ENCODE data around the gene TC2N.
A peak's percentile ranks its signal among the peaks of the same experiment; 100 is the strongest.
"Not testable (repeated sequence)": the region's sequence is repeated elsewhere in the genome, so short reads cannot be mapped to it uniquely, and the experiment has no call there.

The TC2N gene

DNA sequence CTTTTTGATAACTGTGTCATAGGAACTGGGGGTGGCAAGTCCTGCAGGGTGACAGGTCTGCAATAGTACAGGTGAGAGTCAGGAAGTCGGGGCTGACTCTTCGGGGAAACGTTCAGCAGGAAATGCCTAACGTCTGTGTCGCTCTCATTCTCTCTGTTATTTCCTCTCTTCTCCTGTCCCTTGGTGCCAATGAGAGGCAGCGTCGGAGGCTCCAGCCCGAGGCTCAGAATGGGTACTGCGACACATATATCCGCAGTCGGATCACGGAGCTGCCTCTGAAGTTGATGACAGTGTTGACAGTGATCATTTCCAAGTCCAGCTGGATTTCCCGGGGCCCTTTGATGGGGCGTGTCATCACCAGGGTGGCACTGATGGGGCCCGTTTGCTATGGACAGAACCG, 2.7 kb upstream of the TC2N start:
- no peak for DNase-seq (ENCODE audit: low read depth in 2 of 2)

DNA sequence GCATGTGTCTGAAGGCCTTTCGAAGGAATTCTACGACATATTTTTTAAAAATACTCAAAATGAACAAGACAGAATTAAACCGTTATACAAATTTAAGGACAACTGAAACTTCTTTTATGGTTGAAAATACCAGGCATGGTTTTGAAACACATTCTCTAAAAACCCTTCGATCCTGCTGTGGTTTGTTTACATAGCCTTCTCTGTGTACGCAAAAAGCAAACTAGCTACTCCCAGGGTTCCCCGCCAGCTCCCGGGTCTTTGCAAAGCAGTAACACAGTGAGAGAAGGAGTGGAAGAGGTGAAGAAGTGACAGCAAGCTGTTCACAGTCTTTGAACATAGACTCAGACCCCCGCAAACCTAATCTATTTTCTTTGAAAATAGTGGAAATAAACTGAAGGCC, 2.2 kb upstream of the TC2N start:
- no peak for DNase-seq (ENCODE audit: low read depth in 2 of 2)

DNA sequence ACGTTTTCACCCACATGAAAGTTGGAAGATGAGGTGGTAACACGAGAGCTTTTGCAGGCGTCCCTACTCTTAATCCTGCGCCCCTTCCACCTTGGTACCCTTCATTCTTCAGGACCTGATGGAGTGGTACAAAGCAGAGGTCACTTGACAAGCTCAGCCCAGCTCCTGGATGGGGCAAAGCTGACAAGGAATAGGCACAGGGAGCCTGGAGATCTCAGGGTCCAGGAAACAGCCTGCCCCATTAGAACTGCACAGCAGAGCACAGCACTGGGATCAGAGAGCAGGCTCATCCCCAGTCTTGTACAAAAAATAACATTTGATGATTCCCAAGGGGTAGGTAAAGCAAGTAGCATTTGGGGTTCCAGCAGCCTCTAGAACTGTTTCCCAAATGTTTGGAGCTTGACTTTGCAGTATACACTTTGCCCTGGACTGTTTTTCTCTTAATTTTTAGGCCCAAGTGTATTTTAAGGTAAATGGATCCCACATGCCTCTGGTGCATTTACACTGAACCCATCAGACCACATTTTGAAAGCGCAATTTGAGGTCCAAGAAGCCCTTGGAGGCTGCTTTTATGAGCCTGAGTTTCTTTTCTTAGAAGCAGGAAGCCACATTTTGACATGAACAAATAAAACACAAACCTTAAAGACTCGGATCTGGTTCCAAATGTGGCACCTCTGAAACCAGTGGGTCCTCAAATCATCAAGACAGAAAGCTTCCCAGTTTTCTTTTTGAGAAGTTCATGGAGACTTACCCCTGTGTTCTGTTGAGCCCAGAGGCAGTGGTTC, 633 bp downstream of the TC2N start:
- no peak for DNase-seq (ENCODE audit: low read depth in 2 of 2)

DNA sequence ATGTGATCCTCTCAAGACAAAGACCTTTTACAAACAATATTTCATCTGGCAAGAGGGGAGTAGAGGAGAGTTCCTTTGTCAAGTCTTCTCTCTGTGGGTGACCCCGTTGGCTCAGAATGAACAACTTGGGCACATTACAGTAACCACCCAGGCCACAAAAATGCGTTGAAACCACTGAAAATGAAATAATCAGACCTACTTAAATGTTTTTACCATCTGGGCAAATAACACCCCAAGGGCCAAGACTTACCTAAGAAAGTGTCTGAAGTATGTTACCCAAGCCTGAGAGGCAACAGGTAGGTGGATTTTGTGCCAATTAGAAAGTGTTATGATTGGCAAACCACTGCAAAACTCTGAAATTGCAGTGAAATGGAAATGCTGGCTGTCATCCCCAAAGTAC, 1.3 kb downstream of the TC2N start:
- no peak for DNase-seq (ENCODE audit: low read depth in 2 of 2)

DNA sequence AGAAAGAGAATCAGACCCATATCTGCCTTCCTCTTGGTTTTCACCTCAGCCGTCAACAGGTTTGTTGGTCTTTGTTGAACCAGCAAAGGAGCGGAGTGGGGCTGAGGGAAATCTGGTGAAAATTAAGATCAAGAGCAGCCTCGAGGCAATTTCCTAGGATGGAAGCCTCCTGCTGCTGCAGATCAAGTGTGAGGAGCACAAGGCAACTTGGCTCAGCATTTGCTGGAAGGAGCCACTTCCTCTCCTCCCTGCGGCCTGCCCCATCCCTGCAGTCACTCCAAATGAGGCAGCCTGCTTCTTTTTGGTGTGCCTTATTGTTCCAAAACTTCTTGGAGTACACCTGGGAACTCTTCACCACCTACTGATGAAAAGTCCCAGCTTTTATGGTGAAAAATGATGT, 4.9 kb downstream of the TC2N start:
- no peak for DNase-seq (ENCODE audit: low read depth in 2 of 2)

DNA sequence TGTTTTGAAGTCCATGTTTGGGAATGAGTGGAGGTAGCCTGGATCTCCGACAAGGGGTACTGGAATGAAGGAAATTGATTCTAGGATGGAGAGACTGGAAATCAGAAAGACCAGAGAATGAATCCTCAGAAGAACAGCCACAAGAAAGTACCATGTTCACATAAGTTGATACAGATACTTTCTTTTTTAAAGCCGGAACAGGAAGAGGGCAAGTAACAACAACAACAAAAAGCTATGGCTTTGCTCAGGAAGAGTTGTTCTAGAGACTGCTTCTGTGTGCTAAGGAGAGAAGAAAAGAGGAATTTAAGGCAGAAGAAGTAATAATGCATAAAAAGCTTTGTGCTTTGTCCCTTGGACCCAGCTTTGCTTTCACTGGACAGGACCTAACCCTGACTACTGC, 6.2 kb downstream of the TC2N start:
- DNase-seq (ENCODE audit: low read depth in 2 of 2) = no peak

DNA sequence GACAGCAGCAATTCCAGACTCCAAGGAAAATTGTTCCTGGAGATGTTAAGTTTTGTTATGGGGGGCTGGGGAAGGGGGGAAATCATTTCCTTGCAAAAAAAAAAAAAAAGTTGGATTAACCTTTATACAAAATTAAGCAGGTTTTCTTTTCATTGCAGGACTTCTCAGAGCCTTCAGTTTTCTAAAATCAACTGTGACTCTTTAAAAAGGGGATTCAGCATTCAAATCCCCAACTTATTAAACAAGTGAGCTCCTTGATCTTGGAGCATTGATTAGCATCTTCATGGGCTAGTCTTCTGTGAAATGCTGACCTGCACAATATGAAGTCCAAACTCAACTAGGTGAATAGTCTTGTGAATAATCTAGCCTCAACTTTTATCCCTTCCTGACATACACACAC, 7.1 kb downstream of the TC2N start:
- no peak for DNase-seq (ENCODE audit: low read depth in 2 of 2)

DNA sequence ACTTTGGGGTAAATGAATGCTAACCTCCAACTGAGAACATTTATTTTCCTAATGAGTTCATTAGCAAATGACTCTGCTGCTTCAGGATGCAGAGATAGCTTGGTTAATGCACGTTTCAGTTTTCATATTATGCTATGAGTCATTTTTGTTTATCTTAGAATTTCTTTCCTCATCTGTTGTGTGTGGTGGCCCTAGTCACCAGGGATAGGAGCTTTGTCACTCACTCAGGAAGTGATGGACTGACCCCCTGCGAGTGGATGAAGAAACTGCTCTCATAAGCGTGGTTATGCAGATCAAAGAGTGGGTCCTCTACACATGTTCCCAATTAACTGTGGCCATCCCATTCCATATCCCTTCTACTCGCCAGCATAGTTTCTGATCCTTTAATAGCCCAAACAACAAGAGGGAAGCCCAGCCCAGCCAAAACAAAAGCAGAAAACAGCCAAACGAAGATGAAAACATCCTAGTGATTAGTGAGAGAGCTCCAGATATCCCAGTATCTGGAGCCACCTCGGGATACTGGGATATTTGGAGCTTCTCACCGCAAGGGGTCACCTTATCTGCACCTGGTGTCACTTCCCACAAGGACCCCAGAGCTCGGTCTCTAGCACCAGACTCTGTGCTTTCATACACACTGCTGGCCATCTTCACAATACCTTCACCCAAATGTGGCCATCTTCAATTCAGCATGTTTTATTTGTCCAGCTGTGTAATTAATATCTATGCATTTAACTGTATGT, 8.6 kb downstream of the TC2N start:
- DNase-seq (ENCODE audit: low read depth in 2 of 2) = no peak

DNA sequence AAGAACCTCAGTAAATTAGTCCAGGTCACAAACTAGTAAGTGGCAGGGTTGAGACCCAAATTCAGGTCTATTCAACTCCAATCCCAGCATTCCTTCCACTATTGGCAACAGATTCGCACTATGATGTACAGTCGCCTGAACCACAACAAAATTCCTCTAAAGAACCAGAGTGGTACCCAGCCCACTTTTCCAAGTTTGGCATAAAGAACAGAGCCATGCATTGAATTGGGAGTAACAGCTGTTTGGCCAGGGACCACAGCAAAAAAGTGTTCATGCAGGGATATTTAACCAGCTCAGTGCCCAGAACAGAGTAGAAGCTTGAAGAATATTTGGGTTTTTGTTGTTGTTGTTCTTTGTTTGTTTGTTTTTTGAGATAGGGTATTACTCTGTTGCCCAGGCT, 9.7 kb downstream of the TC2N start:
- DNase-seq (ENCODE audit: low read depth in 2 of 2) = no peak

DNA sequence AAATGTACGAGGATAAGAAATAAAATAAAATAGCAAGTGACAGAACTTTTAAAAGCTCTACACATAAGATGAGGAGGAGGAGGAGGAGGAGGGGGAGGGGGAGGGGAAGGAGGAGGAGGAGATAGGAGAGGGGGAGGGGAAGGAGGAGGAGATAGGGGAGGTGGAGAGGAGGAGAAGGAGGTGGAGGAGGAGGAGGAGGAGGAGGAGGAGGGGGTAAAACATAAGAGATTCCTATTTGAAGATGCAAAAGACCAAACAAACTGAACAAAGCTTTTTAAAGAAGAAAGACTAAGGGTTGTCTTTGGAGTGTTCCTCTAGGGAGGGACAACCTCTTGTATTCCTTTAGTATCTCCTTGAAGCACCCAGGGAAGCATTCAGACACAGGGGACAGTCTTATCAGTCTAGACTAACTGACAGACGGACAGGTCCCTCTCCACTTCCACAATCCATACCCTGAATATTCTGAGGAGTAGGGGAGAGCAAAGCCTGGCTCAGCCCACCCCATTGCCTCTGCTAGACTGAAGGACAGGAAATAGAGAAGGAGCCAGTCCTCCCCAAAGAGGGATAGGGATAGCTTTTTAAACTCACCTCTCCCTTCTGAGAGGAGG, 12.9 kb downstream of the TC2N start:
- no peak for DNase-seq (ENCODE audit: low read depth in 2 of 2)

DNA sequence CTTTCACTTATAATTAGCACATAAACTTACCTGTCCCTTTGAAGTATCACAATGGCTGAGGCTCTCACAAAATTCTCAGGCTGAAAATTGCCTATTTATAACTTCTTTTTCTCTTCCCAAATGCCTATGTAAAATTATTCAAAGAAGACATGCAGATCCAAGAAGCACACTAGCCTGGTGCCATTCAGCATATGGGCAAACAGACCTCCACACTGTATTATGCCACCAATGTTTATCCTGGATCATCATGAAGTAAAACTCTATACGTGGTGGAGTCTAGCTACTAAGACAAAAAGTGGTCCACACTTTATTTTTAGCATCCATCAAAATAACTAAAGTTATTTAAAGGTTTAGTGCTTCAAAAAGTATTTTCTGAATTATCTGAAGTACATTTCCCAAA, 15.8 kb downstream of the TC2N start:
- no peak for DNase-seq (ENCODE audit: low read depth in 2 of 2)

DNA sequence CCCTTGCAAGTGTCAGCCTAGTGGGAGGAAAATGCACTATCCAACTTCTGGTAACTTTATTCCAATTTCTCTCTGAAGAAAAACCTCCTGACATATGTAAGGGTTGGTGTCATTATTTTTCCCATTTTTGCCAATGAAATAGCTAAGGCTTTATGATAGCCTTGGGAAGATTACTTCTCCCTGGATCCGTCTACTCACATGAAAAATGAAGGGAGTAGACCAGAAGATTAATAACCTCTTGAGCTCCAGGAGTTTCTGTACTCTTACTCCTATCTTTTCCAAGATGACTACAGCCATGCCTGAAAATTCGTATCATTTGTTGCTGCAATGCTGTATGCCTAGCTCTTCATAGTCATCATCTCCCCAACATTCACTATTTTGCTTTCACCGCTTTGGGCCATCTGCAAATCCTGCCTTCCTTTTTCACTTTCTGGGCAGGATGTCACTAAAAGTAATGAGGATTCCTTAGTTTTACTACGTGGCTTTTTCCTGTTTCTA, 18.8 kb downstream of the TC2N start:
- DNase-seq (ENCODE audit: low read depth in 2 of 2) = no peak

DNA sequence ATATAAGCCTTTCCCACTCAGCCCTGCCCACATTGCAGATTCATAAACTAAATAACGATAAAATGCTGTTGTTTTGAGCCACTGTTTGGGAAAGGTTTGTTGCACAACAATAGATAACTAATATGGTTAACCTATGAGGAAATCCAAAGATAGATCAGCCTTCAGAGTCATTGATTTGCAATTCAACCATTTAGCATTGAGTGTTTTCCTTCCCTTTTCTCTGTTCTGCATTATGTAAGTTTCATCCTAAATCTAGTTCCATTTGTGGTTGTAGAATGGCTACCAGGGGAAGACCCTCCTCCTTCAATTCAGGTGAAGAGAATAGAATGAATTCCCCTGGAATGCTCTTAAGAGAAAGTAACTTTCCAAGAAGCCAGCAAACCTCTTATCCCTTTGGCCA, 19.6 kb downstream of the TC2N start:
- no peak for DNase-seq (ENCODE audit: low read depth in 2 of 2)

DNA sequence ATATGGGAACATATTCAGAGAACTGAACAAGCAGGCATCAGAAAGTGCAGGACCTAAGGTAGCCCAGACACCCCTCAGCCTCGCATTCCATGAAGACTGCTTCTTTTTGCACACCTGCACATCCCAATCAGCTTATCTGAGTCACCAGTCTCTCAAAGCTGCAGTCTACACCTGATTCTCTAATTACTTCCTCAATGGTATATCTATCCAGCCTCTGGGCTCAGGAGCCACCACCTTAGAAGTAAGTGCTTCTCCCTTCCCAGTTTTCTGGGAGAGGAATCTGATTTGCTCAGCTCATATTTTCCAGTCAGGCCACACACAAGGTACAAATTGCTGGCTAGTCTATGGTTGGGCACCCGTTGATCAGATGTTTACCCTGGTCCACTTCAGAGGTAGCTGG, 21.7 kb downstream of the TC2N start:
- DNase-seq (ENCODE audit: low read depth in 2 of 2) = no peak

DNA sequence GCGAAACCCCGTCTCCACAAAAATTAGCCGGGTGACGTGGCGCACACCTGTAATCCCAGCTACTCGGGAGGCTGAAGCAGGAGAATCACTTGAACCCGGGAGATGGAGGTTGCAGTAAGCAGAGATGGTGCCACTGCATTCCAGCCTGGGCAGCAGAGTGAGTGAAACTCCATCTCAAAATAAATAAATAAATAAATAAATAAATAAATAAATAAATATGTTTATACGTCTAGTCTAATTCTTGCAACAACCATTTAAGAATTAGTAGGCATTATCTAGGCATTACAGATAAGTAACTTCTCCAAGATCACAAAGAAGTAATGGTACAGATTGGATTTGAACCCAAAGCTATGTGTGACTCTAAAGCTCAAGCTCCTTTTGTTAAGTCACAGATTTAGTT, 22.3 kb downstream of the TC2N start:
- not testable (repeated sequence) for DNase-seq (ENCODE audit: low read depth in 2 of 2)

DNA sequence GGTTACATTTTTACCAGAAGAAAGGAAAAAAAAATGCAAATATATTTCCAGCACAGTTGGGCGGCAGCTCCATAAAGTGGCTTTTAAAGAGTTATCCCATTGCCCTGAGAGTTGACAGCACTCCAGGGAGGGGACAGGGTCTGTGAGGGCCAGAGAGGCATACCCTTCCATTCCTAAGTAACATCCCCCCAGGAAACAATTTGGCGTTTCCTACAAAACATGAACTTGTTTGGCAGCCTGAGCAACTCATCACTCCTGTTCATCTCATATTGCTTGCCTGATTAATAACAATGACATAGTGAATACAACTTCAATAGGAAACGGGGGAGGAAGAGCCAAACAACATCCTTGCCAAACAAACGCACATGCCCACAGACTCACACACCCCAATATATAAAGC, 23.3 kb downstream of the TC2N start:
- DNase-seq (ENCODE audit: low read depth in 2 of 2) = no peak

DNA sequence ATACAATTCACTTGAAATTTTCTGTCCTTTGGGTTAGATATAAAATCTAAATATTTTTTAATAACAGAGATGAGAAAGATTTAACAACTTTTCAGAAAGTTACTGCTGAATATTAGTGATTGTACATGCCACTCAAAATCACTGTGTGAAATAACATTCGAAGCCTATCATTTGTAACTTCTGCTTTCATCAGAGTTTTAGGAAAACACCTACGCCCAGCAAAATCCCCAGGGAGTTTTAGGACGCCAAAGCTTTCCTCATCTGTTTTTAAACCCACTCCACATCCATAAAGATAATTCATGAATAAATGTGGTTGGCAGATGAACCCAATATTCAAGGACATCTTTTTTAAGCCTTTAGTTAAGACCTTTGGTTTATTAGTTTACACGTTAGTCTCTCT, 23.9 kb downstream of the TC2N start:
- no peak for DNase-seq (ENCODE audit: low read depth in 2 of 2)

DNA sequence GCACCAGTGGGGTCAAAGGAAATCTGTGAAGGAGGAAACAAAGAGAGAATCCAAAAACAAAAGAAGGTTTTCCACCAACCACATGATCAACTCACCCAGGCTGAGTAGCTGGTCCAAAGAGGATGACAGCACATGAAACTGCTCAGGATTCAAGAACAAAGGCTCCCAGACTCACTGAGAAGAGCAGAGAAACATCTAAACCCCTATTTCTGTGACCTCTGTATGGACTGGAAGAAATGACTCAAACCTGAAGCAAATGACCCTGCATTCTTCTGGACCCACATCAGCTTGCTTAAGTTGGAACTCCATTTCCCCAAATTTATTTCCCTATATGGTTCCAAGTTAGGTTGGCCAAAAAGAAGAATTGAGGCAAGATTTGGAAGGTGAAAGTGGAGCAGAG, 26.3 kb downstream of the TC2N start:
- DNase-seq (ENCODE audit: low read depth in 2 of 2) = no peak

DNA sequence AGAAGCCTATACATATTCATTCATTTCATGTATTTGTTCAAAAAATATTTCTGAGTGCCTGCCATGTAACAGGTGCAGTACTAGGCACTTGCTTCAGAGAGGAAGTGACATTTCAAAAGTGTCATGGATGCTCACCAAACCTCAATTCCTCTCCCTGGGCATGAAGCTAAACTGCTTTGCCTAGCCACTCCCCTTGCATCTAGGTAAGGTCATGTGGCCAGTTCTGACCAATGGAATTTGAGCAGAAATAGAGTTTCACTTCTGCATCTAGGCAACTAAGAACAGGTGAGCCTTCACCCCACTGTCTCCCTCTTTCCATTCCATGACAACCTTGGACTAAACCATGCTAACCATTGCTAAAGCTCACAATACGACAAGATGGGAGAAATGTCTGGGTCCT, 27.6 kb downstream of the TC2N start:
- DNase-seq (ENCODE audit: low read depth in 2 of 2) = no peak

DNA sequence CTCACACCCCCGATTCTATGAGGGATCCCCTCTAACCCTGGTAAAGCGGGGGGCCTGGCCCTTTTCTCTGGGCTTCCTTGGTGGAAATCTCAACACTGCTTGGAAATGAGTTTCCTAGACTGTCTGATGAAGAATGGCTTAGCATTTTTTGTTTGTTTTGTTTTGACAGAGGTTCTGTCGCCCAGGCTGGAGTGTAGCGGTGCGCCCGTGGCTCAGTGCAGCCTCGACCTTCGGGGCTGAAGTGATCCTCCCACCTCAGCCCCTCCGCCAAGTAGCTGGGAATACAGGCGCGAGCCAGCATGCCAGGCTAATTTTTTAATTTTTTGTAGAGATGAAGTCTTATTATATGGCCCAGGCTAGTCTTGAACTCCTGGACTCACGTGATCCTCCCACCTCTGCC, 30.3 kb downstream of the TC2N start:
- no peak for DNase-seq (ENCODE audit: low read depth in 2 of 2)

DNA sequence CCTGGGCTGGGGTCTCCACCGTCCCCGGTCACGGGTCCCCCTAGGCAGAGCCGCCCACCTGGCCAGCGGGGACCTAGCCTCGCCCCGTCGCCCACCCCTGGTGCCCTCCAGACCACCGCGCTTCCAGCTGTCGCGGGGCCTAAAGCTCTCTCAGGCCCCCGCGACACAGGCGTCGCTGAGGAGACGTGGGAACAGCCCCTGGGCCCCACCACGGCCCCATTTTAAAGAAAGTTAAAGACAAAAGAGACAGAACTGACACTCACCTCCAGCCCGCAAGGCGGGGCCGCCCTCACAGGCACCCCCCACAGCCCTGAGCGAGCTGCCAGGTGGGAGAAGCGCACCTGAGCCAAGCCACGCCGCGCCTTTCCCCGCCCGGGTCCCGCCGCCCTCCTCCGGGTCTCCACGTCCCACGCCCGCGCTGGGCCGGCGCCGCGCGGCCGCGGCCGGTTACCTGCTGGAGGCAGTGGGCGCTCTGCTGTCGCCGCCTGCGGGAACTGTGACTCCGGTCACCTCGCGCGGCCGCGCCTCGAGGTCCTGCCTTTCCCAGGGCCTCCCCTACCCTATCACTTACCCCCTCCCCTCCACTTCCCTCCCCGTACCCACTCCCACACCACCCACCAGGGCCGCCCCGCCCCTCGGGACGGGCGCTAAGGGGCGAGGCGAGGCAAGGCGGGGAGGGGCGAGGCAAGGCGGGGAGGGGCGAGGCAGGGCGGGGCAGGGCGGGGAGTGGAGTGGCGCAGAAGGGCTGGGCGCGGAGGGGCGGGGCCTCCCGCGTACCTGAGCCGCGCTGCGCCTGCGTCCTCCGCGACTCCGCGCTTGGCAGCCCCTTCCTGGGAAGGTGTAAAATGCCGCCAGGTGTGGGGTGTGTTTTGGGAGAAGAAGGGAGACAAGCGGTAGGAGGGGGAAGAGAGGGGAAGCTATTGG, 31.2 kb downstream of the TC2N start:
- peak; percentile 79 to 84 for DNase-seq (ENCODE audit: low read depth in 2 of 2)
